H1 (cell line): ENCODE results near the gene HTR2C. TPM values are rescaled to one million over a fixed set of nuclear protein-coding genes. Genes with fewer than 3 reads are reported as not detected.

Experiments
- CTCF ChIA-PET: fragments of 300-600 bp; sonication (Branson Sonifier 250); formaldehyde crosslinking; loops from one replicate; lab custom pipeline; 2021; ENCODE audit not compliant: partially characterized antibody; lab: Charles Lee
- POLR2A ChIA-PET: fragments of 300-600 bp; sonication (Branson Sonifier 250); formaldehyde crosslinking; loops from one replicate; lab custom pipeline; 2021; ENCODE audit warnings: inconsistent platforms; ENCODE audit not compliant: partially characterized antibody; lab: Charles Lee
- DNase-seq, 2 experiments: peaks; one replicate each; pipeline versions ENCODE4 v3.0.0 to v3.0.0-alpha.2; 2010 to 2022; ENCODE audit warnings: low spot score in 2 of 2, low read depth in 1 of 2, mixed read lengths in 1 of 2
- FAIRE-seq: peaks from 2 replicates; lab custom pipeline; 2011; peaks lifted over from hg19 to GRCh38; lab: Jason Lieb, UNC
- H2AFZ ChIP-seq: 2 replicates; pipeline ENCODE4 v1.8.1; 2012; ENCODE audit warnings: low read length, inconsistent platforms
- H2AK5ac ChIP-seq: 2 replicates; pipeline ENCODE4 v1.6.1; 2013; ENCODE audit warnings: low read depth, low read length
- H2BK120ac ChIP-seq: replicated peaks from 2 replicates; pipeline ENCODE3; 2013; ENCODE audit warnings: low read depth, low read length, inconsistent platforms
- H2BK12ac ChIP-seq: 2 replicates; pipeline ENCODE4 v1.6.1; 2013; ENCODE audit warnings: low read depth, low read length
- H2BK15ac ChIP-seq: 2 replicates; pipeline ENCODE4 v1.6.1; 2013; ENCODE audit warnings: low read length
- H2BK20ac ChIP-seq: 2 replicates; pipeline ENCODE4 v1.6.1; 2013; ENCODE audit warnings: low read length
- H2BK5ac ChIP-seq: 2 replicates; pipeline ENCODE4 v1.6.1; 2013; ENCODE audit warnings: low read depth, low read length
- H3K14ac ChIP-seq: 2 replicates; pipeline ENCODE4 v1.6.1; 2013; ENCODE audit warnings: inconsistent platforms; ENCODE audit not compliant: insufficient read length
- H3K18ac ChIP-seq: 2 replicates; pipeline ENCODE4 v1.6.1; 2013; ENCODE audit warnings: low read length; ENCODE audit errors: extremely low read depth
- H3K23ac ChIP-seq: 2 replicates; pipeline ENCODE4 v1.6.1; 2013; ENCODE audit warnings: inconsistent platforms; ENCODE audit not compliant: insufficient read length
- H3K23me2 ChIP-seq: 2 replicates; pipeline ENCODE4 v1.6.1; 2013; ENCODE audit warnings: low read depth, low read length
- H3K27ac ChIP-seq: 2 replicates; pipeline ENCODE4 v1.6.1; 2011; ENCODE audit warnings: low read depth, low read length, inconsistent platforms
- H3K27me3 ChIP-seq, 4 experiments: replicated peaks in 1 of 4; 1 replicate in 1 of 4; 2 replicates in 3 of 4; pipeline versions ENCODE4 v1.6.1 to v1.8.1; 2011 to 2013; ENCODE audit warnings: low read length in 3 of 4, mild to moderate bottlenecking in 3 of 4, inconsistent platforms in 2 of 4, mixed read lengths in 2 of 4, moderate library complexity in 1 of 4; ENCODE audit not compliant: control insufficient read depth in 3 of 4, insufficient read depth in 3 of 4; ENCODE audit errors: extremely low read depth in 1 of 4
- H3K36me3 ChIP-seq, 4 experiments: 2 replicates each; pipeline versions ENCODE4 v1.6.1 to v1.8.1; 2011 to 2013; ENCODE audit warnings: mild to moderate bottlenecking in 4 of 4, low read length in 3 of 4, moderate library complexity in 2 of 4, control low read depth in 1 of 4, inconsistent platforms in 1 of 4; ENCODE audit not compliant: insufficient read depth in 4 of 4, control insufficient read depth in 2 of 4
- H3K4ac ChIP-seq: replicated peaks from 2 replicates; pipeline ENCODE3; 2013; ENCODE audit warnings: low read length, low read depth, mixed read lengths, inconsistent platforms; ENCODE audit not compliant: insufficient read length
- H3K4me1 ChIP-seq, 4 experiments: replicated peaks in 1 of 4; 1 replicate in 1 of 4; 2 replicates in 3 of 4; pipeline versions ENCODE4 v1.6.1 to v1.8.1; 2011 to 2013; ENCODE audit warnings: low read length in 3 of 4, inconsistent platforms in 2 of 4, mixed read lengths in 1 of 4; ENCODE audit not compliant: insufficient read depth in 4 of 4, control insufficient read depth in 3 of 4
- H3K4me2 ChIP-seq, 2 experiments: 2 replicates each; pipeline versions ENCODE4 v1.6.1 to v1.8.1; 2011 to 2013; ENCODE audit warnings: low read depth in 2 of 2, low read length in 2 of 2, control low read depth in 1 of 2, inconsistent platforms in 1 of 2, mild to moderate bottlenecking in 1 of 2; ENCODE audit not compliant: insufficient read depth in 1 of 2
- H3K4me3 ChIP-seq, 4 experiments: fragments of 200-600, 300-600 bp in 1 of 4; sonication (generic), shearing (Covaris generic), sonication (Bioruptor Twin) in 1 of 4; 2 replicates each; pipeline versions ENCODE4 v1.5.1 to v1.8.1; 2011 to 2016; ENCODE audit warnings: low read length in 4 of 4, low read depth in 3 of 4, control low read depth in 2 of 4, inconsistent platforms in 2 of 4, mild to moderate bottlenecking in 2 of 4, mixed read lengths in 1 of 4, moderate library complexity in 1 of 4; ENCODE audit not compliant: insufficient read depth in 2 of 4; ENCODE audit errors: extremely low read depth in 1 of 4
- H3K56ac ChIP-seq: replicated peaks from 2 replicates; pipeline ENCODE3; 2013; ENCODE audit warnings: low read depth, mild to moderate bottlenecking, mixed read lengths, low read length, inconsistent platforms; ENCODE audit not compliant: insufficient read length
- H3K79me1 ChIP-seq: 2 replicates; pipeline ENCODE4 v1.6.1; 2013; ENCODE audit warnings: low read depth, low read length, control low read depth
- H3K79me2 ChIP-seq, 2 experiments: 2 replicates each; pipeline versions ENCODE4 v1.6.1 to v1.8.1; 2012 to 2013; ENCODE audit warnings: low read length in 2 of 2, mild to moderate bottlenecking in 2 of 2, inconsistent platforms in 1 of 2; ENCODE audit not compliant: insufficient read depth in 2 of 2, control insufficient read depth in 1 of 2
- H3K9ac ChIP-seq, 4 experiments: replicated peaks in 1 of 4; 1 replicate in 1 of 4; 2 replicates in 3 of 4; pipeline versions ENCODE4 v1.6.1 to v1.8.1; 2011 to 2013; ENCODE audit warnings: low read depth in 3 of 4, low read length in 3 of 4, control low read depth in 2 of 4, mild to moderate bottlenecking in 2 of 4, moderate library complexity in 2 of 4, inconsistent platforms in 1 of 4; ENCODE audit errors: extremely low read depth in 1 of 4
- H3K9me3 ChIP-seq, 2 experiments: 2 replicates each; pipeline versions ENCODE4 v1.6.1 to v1.8.1; 2012 to 2013; ENCODE audit warnings: mild to moderate bottlenecking in 2 of 2, moderate library complexity in 2 of 2, control low read depth in 1 of 2, inconsistent platforms in 1 of 2, low read depth in 1 of 2, low read length in 1 of 2, mixed read lengths in 1 of 2; ENCODE audit not compliant: insufficient read depth in 2 of 2
- H4K20me1 ChIP-seq, 2 experiments: replicated peaks in 1 of 2; 2 replicates each; pipeline versions ENCODE3 to v1.8.1; 2011 to 2013; ENCODE audit warnings: inconsistent platforms in 2 of 2, low read length in 2 of 2, mild to moderate bottlenecking in 1 of 2; ENCODE audit not compliant: insufficient read depth in 2 of 2, control insufficient read depth in 1 of 2
- H4K5ac ChIP-seq: 2 replicates; pipeline ENCODE4 v1.6.1; 2013; ENCODE audit warnings: low read length, low read depth, mixed read lengths, inconsistent platforms; ENCODE audit not compliant: insufficient read length
- H4K8ac ChIP-seq: 2 replicates; pipeline ENCODE4 v1.8.0; 2013; ENCODE audit warnings: mild to moderate bottlenecking, moderate library complexity, low read length, inconsistent platforms; ENCODE audit not compliant: insufficient read depth; ENCODE audit errors: extremely low read depth
- H4K91ac ChIP-seq: replicated peaks from 2 replicates; pipeline ENCODE3; 2013; ENCODE audit warnings: low read length, mixed read lengths, inconsistent platforms; ENCODE audit not compliant: insufficient read length
- BACH1 ChIP-seq: IDR thresholded peaks from 2 replicates; pipeline ENCODE4 v1.6.1; 2012; ENCODE audit warnings: low read length, improper control_type of control experiment
- EP300 ChIP-seq, 2 experiments: IDR thresholded peaks; 1 replicate in 1 of 2; 2 replicates in 1 of 2; pipeline ENCODE4 v1.6.1; 2011 to 2012; ENCODE audit warnings: low read depth in 2 of 2, low read length in 2 of 2, mild to moderate bottlenecking in 2 of 2, borderline replicate concordance in 1 of 2, inconsistent platforms in 1 of 2, moderate library complexity in 1 of 2
- FOSL1 ChIP-seq: IDR thresholded peaks from 2 replicates; pipeline ENCODE4 v1.6.1; 2011; ENCODE audit warnings: mild to moderate bottlenecking, low read depth, low read length, moderate library complexity; ENCODE audit not compliant: insufficient read depth
- RFX5 ChIP-seq: IDR thresholded peaks from 2 replicates; pipeline ENCODE4 v1.6.1; 2011; ENCODE audit warnings: low read depth, low read length, improper control_type of control experiment, borderline replicate concordance
- RNF2 ChIP-seq: fragments of 200-900, 300-1000 bp; sonication (generic); IDR thresholded peaks from 2 replicates; pipeline ENCODE4 v1.7.1; 2016; ENCODE audit warnings: borderline replicate concordance, low read depth, mild to moderate bottlenecking, antibody characterized with exemption, low read length; ENCODE audit not compliant: poor library complexity, severe bottlenecking; ENCODE audit errors: missing control alignments
- SP1 ChIP-seq: IDR thresholded peaks from 2 replicates; pipeline ENCODE4 v1.6.1; 2011; ENCODE audit warnings: low read depth, low read length
- TEAD4 ChIP-seq: IDR thresholded peaks from 2 replicates; pipeline ENCODE4 v1.6.1; 2012; ENCODE audit warnings: low read depth, low read length, inconsistent platforms, mixed read lengths
- YY1 ChIP-seq: IDR thresholded peaks from 2 replicates; pipeline ENCODE4 v1.6.1; 2011; ENCODE audit warnings: low read depth, mild to moderate bottlenecking, low read length
- WGBS, 2 experiments: shearing (Covaris generic) in 1 of 2; methylation state at CpG; one replicate each; pipeline versions ENCODE4 v1.1.6 to v1.1.7; 2013 to 2015; ENCODE audit warnings: low lambda C conversion rate in 2 of 2, mixed read lengths in 2 of 2, inconsistent platforms in 1 of 2, low coverage in 1 of 2, missing lambda C conversion rate in 1 of 2; ENCODE audit not compliant: insufficient replicate concordance in 2 of 2, insufficient coverage in 1 of 2, insufficient read length in 1 of 2; ENCODE audit errors: extremely low coverage in 1 of 2, missing lambda C conversion rate in 1 of 2; 5-methylcytosine and 5-hydroxymethylcytosine counted together
- polyA plus RNA-seq, 7 experiments: library from polyadenylated mRNA; depleted of rRNA in 3 of 7; stranded (reverse) in 5 of 7; unstranded in 2 of 7; fragments of >200 nt in 5 of 7; fragments of 200-250 nt in 2 of 7; gene quantifications; 1 replicate in 5 of 7; 2 replicates in 1 of 7; 4 replicates in 1 of 7; pipeline versions ENCODE4 v1.2.1 to v1.2.3, GENCODE V29; 2011 to 2013; ENCODE audit warnings: missing spikeins in 2 of 7, mixed read lengths in 2 of 7
- total RNA-seq: library from RNA; stranded (reverse); fragmentation: NEBNext Ultra II Directional; extraction: Animal tissue kit (Norgen Biotek cat#: 25700); gene quantifications from 2 replicates; pipeline ENCODE4 v1.2.1, GENCODE V29; 2021

HTR2C gene
- total and polyA plus RNA-seq, 2 of the 8 experiments (the other 6 are each of a cell fraction or from before 2014, with no cell fraction given), result 1.7 to 2.0 TPM

- Histone ChIP-seq H3K18ac (no peak overlapping the region), H4K20me1 (no peaks in the 10 kb centered on the region), H2BK5ac (no peak overlapping the region), H4K5ac (no peak overlapping the region), H2AFZ (no peak overlapping the region), H4K91ac (no peak overlapping the region), H2BK120ac (no peak overlapping the region), H2BK15ac (no peak overlapping the region), H3K4ac (no peak overlapping the region), H2AK5ac (no peak overlapping the region), H3K4me1 (no peaks in the 10 kb centered on the region), H3K9ac (no peak overlapping the region), H3K27ac (no peak overlapping the region), H4K8ac (no peak overlapping the region), H3K4me3 (no peak overlapping the region), H2BK12ac (no peak overlapping the region), H3K27me3 (no peaks in the 10 kb centered on the region), H3K4me2 (no peak overlapping the region), H3K23me2 (no peaks in the 10 kb centered on the region), H3K36me3 (no peaks in the 10 kb centered on the region), H3K14ac (no peak overlapping the region), H2BK20ac (no peak overlapping the region), H3K23ac (no peak overlapping the region), H3K56ac (no peak overlapping the region), H3K79me2 (no peaks in the 10 kb centered on the region), H3K9me3 (no peaks in the 10 kb centered on the region; a peak in 1 of 4 replicates), H3K79me1 (no peaks in the 10 kb centered on the region)
- 92% methylated on average over 1 of the region's 1 CpG; no CpG with 5 or more reads in 1 of the 2 experiments for WGBS, 2 experiments
- DNase-seq (no peak), FAIRE-seq (no peak)
- ChIA-PET CTCF (no interaction called here), POLR2A (no interaction called here)
- no peak for TF ChIP-seq SP1
- TF ChIP-seq YY1, result no peak
- no peak for TF ChIP-seq RFX5
- TF ChIP-seq TEAD4, result no peak
- no peak for TF ChIP-seq BACH1
- no peak for TF ChIP-seq RNF2
- no peak for TF ChIP-seq EP300 (IDR thresholded peaks at IDR 0.05; ENCODE audit: borderline replicate concordance in 1 of 2, low read depth in 2 of 2, low read length in 2 of 2)
- no peak for TF ChIP-seq FOSL1
Observed at GRCh38 chrX:114841051-114841450, 257.2 kb downstream of the HTR2C start.
